OCI-LY3 (cell line): Measurements from ENCODE around the gene KRT73.

Experiments
- CTCF ChIP-seq: fragments of 200-600, 300-600 bp; sonication (generic); IDR thresholded peaks from 2 replicates; pipeline ENCODE4 v1.5.1; 2014; ENCODE audit warnings: antibody characterized with exemption, low read length, low read depth
- EZH2phosphoT487 ChIP-seq: fragments of 200-600 bp; shearing (Covaris generic); IDR thresholded peaks from 2 replicates; pipeline ENCODE4 v1.6.1; 2018; ENCODE audit warnings: antibody characterized with exemption, mixed run types, low read depth

- TF ChIP-seq CTCF: no peak
- no peak for TF ChIP-seq EZH2phosphoT487
Measured at GRCh38 chr12:52655251-52655650, 36.9 kb upstream of the KRT73 start.
